H1 (cell line): ENCODE measurements around the gene NDUFB8. TPM values are rescaled to one million over a fixed set of nuclear protein-coding genes. Genes with fewer than 3 reads are reported as not detected.

Experiments
- CTCF ChIA-PET: fragments of 300-600 bp; sonication (Branson Sonifier 250); formaldehyde crosslinking; loops from one replicate; lab custom pipeline; 2021; ENCODE audit not compliant: partially characterized antibody; lab: Charles Lee
- POLR2A ChIA-PET: fragments of 300-600 bp; sonication (Branson Sonifier 250); formaldehyde crosslinking; loops from one replicate; lab custom pipeline; 2021; ENCODE audit warnings: inconsistent platforms; ENCODE audit not compliant: partially characterized antibody; lab: Charles Lee
- DNase-seq, 2 experiments: peaks; one replicate each; pipeline versions ENCODE4 v3.0.0 to v3.0.0-alpha.2; 2010 to 2022; ENCODE audit warnings: low spot score in 2 of 2, low read depth in 1 of 2, mixed read lengths in 1 of 2
- FAIRE-seq: peaks from 2 replicates; lab custom pipeline; 2011; peaks lifted over from hg19 to GRCh38; lab: Jason Lieb, UNC
- H2AFZ ChIP-seq: 2 replicates; pipeline ENCODE4 v1.8.1; 2012; ENCODE audit warnings: low read length, inconsistent platforms
- H2AK5ac ChIP-seq: 2 replicates; pipeline ENCODE4 v1.6.1; 2013; ENCODE audit warnings: low read depth, low read length
- H2BK120ac ChIP-seq: replicated peaks from 2 replicates; pipeline ENCODE3; 2013; ENCODE audit warnings: low read depth, low read length, inconsistent platforms
- H2BK12ac ChIP-seq: 2 replicates; pipeline ENCODE4 v1.6.1; 2013; ENCODE audit warnings: low read depth, low read length
- H2BK15ac ChIP-seq: 2 replicates; pipeline ENCODE4 v1.6.1; 2013; ENCODE audit warnings: low read length
- H2BK20ac ChIP-seq: 2 replicates; pipeline ENCODE4 v1.6.1; 2013; ENCODE audit warnings: low read length
- H2BK5ac ChIP-seq: 2 replicates; pipeline ENCODE4 v1.6.1; 2013; ENCODE audit warnings: low read depth, low read length
- H3K14ac ChIP-seq: 2 replicates; pipeline ENCODE4 v1.6.1; 2013; ENCODE audit warnings: inconsistent platforms; ENCODE audit not compliant: insufficient read length
- H3K18ac ChIP-seq: 2 replicates; pipeline ENCODE4 v1.6.1; 2013; ENCODE audit warnings: low read length; ENCODE audit errors: extremely low read depth
- H3K23ac ChIP-seq: 2 replicates; pipeline ENCODE4 v1.6.1; 2013; ENCODE audit warnings: inconsistent platforms; ENCODE audit not compliant: insufficient read length
- H3K23me2 ChIP-seq: 2 replicates; pipeline ENCODE4 v1.6.1; 2013; ENCODE audit warnings: low read depth, low read length
- H3K27ac ChIP-seq: 2 replicates; pipeline ENCODE4 v1.6.1; 2011; ENCODE audit warnings: low read depth, low read length, inconsistent platforms
- H3K27me3 ChIP-seq, 4 experiments: replicated peaks in 1 of 4; 1 replicate in 1 of 4; 2 replicates in 3 of 4; pipeline versions ENCODE4 v1.6.1 to v1.8.1; 2011 to 2013; ENCODE audit warnings: low read length in 3 of 4, mild to moderate bottlenecking in 3 of 4, inconsistent platforms in 2 of 4, mixed read lengths in 2 of 4, moderate library complexity in 1 of 4; ENCODE audit not compliant: control insufficient read depth in 3 of 4, insufficient read depth in 3 of 4; ENCODE audit errors: extremely low read depth in 1 of 4
- H3K36me3 ChIP-seq, 4 experiments: 2 replicates each; pipeline versions ENCODE4 v1.6.1 to v1.8.1; 2011 to 2013; ENCODE audit warnings: mild to moderate bottlenecking in 4 of 4, low read length in 3 of 4, moderate library complexity in 2 of 4, control low read depth in 1 of 4, inconsistent platforms in 1 of 4; ENCODE audit not compliant: insufficient read depth in 4 of 4, control insufficient read depth in 2 of 4
- H3K4ac ChIP-seq: replicated peaks from 2 replicates; pipeline ENCODE3; 2013; ENCODE audit warnings: low read length, low read depth, mixed read lengths, inconsistent platforms; ENCODE audit not compliant: insufficient read length
- H3K4me1 ChIP-seq, 4 experiments: replicated peaks in 1 of 4; 1 replicate in 1 of 4; 2 replicates in 3 of 4; pipeline versions ENCODE4 v1.6.1 to v1.8.1; 2011 to 2013; ENCODE audit warnings: low read length in 3 of 4, inconsistent platforms in 2 of 4, mixed read lengths in 1 of 4; ENCODE audit not compliant: insufficient read depth in 4 of 4, control insufficient read depth in 3 of 4
- H3K4me2 ChIP-seq, 2 experiments: 2 replicates each; pipeline versions ENCODE4 v1.6.1 to v1.8.1; 2011 to 2013; ENCODE audit warnings: low read depth in 2 of 2, low read length in 2 of 2, control low read depth in 1 of 2, inconsistent platforms in 1 of 2, mild to moderate bottlenecking in 1 of 2; ENCODE audit not compliant: insufficient read depth in 1 of 2
- H3K4me3 ChIP-seq, 4 experiments: fragments of 200-600, 300-600 bp in 1 of 4; sonication (generic), shearing (Covaris generic), sonication (Bioruptor Twin) in 1 of 4; 2 replicates each; pipeline versions ENCODE4 v1.5.1 to v1.8.1; 2011 to 2016; ENCODE audit warnings: low read length in 4 of 4, low read depth in 3 of 4, control low read depth in 2 of 4, inconsistent platforms in 2 of 4, mild to moderate bottlenecking in 2 of 4, mixed read lengths in 1 of 4, moderate library complexity in 1 of 4; ENCODE audit not compliant: insufficient read depth in 2 of 4; ENCODE audit errors: extremely low read depth in 1 of 4
- H3K56ac ChIP-seq: replicated peaks from 2 replicates; pipeline ENCODE3; 2013; ENCODE audit warnings: low read depth, mild to moderate bottlenecking, mixed read lengths, low read length, inconsistent platforms; ENCODE audit not compliant: insufficient read length
- H3K79me1 ChIP-seq: 2 replicates; pipeline ENCODE4 v1.6.1; 2013; ENCODE audit warnings: low read depth, low read length, control low read depth
- H3K79me2 ChIP-seq, 2 experiments: 2 replicates each; pipeline versions ENCODE4 v1.6.1 to v1.8.1; 2012 to 2013; ENCODE audit warnings: low read length in 2 of 2, mild to moderate bottlenecking in 2 of 2, inconsistent platforms in 1 of 2; ENCODE audit not compliant: insufficient read depth in 2 of 2, control insufficient read depth in 1 of 2
- H3K9ac ChIP-seq, 4 experiments: replicated peaks in 1 of 4; 1 replicate in 1 of 4; 2 replicates in 3 of 4; pipeline versions ENCODE4 v1.6.1 to v1.8.1; 2011 to 2013; ENCODE audit warnings: low read depth in 3 of 4, low read length in 3 of 4, control low read depth in 2 of 4, mild to moderate bottlenecking in 2 of 4, moderate library complexity in 2 of 4, inconsistent platforms in 1 of 4; ENCODE audit errors: extremely low read depth in 1 of 4
- H3K9me3 ChIP-seq, 2 experiments: 2 replicates each; pipeline versions ENCODE4 v1.6.1 to v1.8.1; 2012 to 2013; ENCODE audit warnings: mild to moderate bottlenecking in 2 of 2, moderate library complexity in 2 of 2, control low read depth in 1 of 2, inconsistent platforms in 1 of 2, low read depth in 1 of 2, low read length in 1 of 2, mixed read lengths in 1 of 2; ENCODE audit not compliant: insufficient read depth in 2 of 2
- H4K20me1 ChIP-seq, 2 experiments: replicated peaks in 1 of 2; 2 replicates each; pipeline versions ENCODE3 to v1.8.1; 2011 to 2013; ENCODE audit warnings: inconsistent platforms in 2 of 2, low read length in 2 of 2, mild to moderate bottlenecking in 1 of 2; ENCODE audit not compliant: insufficient read depth in 2 of 2, control insufficient read depth in 1 of 2
- H4K5ac ChIP-seq: 2 replicates; pipeline ENCODE4 v1.6.1; 2013; ENCODE audit warnings: low read length, low read depth, mixed read lengths, inconsistent platforms; ENCODE audit not compliant: insufficient read length
- H4K8ac ChIP-seq: 2 replicates; pipeline ENCODE4 v1.8.0; 2013; ENCODE audit warnings: mild to moderate bottlenecking, moderate library complexity, low read length, inconsistent platforms; ENCODE audit not compliant: insufficient read depth; ENCODE audit errors: extremely low read depth
- H4K91ac ChIP-seq: replicated peaks from 2 replicates; pipeline ENCODE3; 2013; ENCODE audit warnings: low read length, mixed read lengths, inconsistent platforms; ENCODE audit not compliant: insufficient read length
- EP300 ChIP-seq, 2 experiments: IDR thresholded peaks; 1 replicate in 1 of 2; 2 replicates in 1 of 2; pipeline ENCODE4 v1.6.1; 2011 to 2012; ENCODE audit warnings: low read depth in 2 of 2, low read length in 2 of 2, mild to moderate bottlenecking in 2 of 2, borderline replicate concordance in 1 of 2, inconsistent platforms in 1 of 2, moderate library complexity in 1 of 2
- GABPA ChIP-seq: IDR thresholded peaks from 2 replicates; pipeline ENCODE4 v1.6.1; 2011; ENCODE audit warnings: mild to moderate bottlenecking, low read length, moderate library complexity, borderline replicate concordance; ENCODE audit not compliant: insufficient read depth
- GTF2F1 ChIP-seq: IDR thresholded peaks from 2 replicates; pipeline ENCODE4 v1.6.1; 2012; ENCODE audit warnings: low read depth, low read length, improper control_type of control experiment, borderline replicate concordance
- HDAC6 ChIP-seq: IDR thresholded peaks from one replicate; pipeline ENCODE4 v1.7.1; 2012; ENCODE audit warnings: low read depth, mild to moderate bottlenecking, inconsistent platforms, low read length, moderate library complexity
- POU5F1 ChIP-seq: IDR thresholded peaks from 2 replicates; pipeline ENCODE4 v1.6.1; 2011; ENCODE audit warnings: low read depth, mild to moderate bottlenecking, low read length, moderate library complexity
- RFX5 ChIP-seq: IDR thresholded peaks from 2 replicates; pipeline ENCODE4 v1.6.1; 2011; ENCODE audit warnings: low read depth, low read length, improper control_type of control experiment, borderline replicate concordance
- RNF2 ChIP-seq: fragments of 200-900, 300-1000 bp; sonication (generic); IDR thresholded peaks from 2 replicates; pipeline ENCODE4 v1.7.1; 2016; ENCODE audit warnings: borderline replicate concordance, low read depth, mild to moderate bottlenecking, antibody characterized with exemption, low read length; ENCODE audit not compliant: poor library complexity, severe bottlenecking; ENCODE audit errors: missing control alignments
- SIN3A ChIP-seq, 2 experiments: IDR thresholded peaks in 1 of 2; conservative IDR thresholded peaks in 1 of 2; 2 replicates each; pipeline ENCODE4 v1.6.1; 2011 to 2012; ENCODE audit warnings: low read length in 2 of 2, improper control_type of control experiment in 1 of 2, low read depth in 1 of 2, mild to moderate bottlenecking in 1 of 2
- WGBS, 2 experiments: shearing (Covaris generic) in 1 of 2; methylation state at CpG; one replicate each; pipeline versions ENCODE4 v1.1.6 to v1.1.7; 2013 to 2015; ENCODE audit warnings: low lambda C conversion rate in 2 of 2, mixed read lengths in 2 of 2, inconsistent platforms in 1 of 2, low coverage in 1 of 2, missing lambda C conversion rate in 1 of 2; ENCODE audit not compliant: insufficient replicate concordance in 2 of 2, insufficient coverage in 1 of 2, insufficient read length in 1 of 2; ENCODE audit errors: extremely low coverage in 1 of 2, missing lambda C conversion rate in 1 of 2; 5-methylcytosine and 5-hydroxymethylcytosine counted together
- polyA plus RNA-seq, 7 experiments: library from polyadenylated mRNA; depleted of rRNA in 3 of 7; stranded (reverse) in 5 of 7; unstranded in 2 of 7; fragments of >200 nt in 5 of 7; fragments of 200-250 nt in 2 of 7; gene quantifications; 1 replicate in 5 of 7; 2 replicates in 1 of 7; 4 replicates in 1 of 7; pipeline versions ENCODE4 v1.2.1 to v1.2.3, GENCODE V29; 2011 to 2013; ENCODE audit warnings: missing spikeins in 2 of 7, mixed read lengths in 2 of 7
- total RNA-seq: library from RNA; stranded (reverse); fragmentation: NEBNext Ultra II Directional; extraction: Animal tissue kit (Norgen Biotek cat#: 25700); gene quantifications from 2 replicates; pipeline ENCODE4 v1.2.1, GENCODE V29; 2021
- TF ChIP-seq, protein P1 (sequence below): IDR thresholded peaks from 2 replicates; pipeline ENCODE4 v1.6.1; 2012; ENCODE audit warnings: low read length, inconsistent platforms
- TF ChIP-seq, protein P2 (sequence below): IDR thresholded peaks from 2 replicates; pipeline ENCODE4 v1.6.1; 2012; ENCODE audit warnings: inconsistent platforms

NDUFB8 gene
- total and polyA plus RNA-seq, 2 of the 8 experiments (the other 6 are each of a cell fraction or from before 2014, with no cell fraction given), result 175 to 455 TPM

DNA sequence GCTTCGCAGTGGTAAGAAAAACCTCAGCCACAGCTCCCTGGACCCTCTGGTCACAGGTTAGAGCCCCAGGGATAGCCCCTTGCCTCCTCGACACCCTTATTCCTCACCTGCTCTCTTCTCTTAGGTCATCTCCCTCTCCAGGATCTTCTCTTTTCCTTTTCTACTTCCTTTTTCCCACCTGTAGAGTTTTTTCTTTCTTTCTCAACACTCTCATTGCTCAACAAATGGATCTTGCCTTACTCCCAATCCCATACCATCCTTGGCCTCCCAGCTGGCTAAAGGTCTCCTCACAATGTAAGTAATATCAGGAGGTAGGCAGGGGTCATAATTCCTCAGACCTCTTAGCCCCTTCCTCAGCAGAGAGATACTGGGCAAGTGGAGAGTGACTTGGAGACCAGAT, 49.7 kb downstream of the NDUFB8 start:
- Histone ChIP-seq H3K79me1 (no peaks in the 10 kb centered on the region), H3K9me3 (no peaks in the 10 kb centered on the region), H2BK5ac (no peak overlapping the region), H4K91ac (no peak overlapping the region), H3K79me2 (no peaks in the 10 kb centered on the region), H2BK12ac (no peak overlapping the region), H2AFZ (no peak overlapping the region), H3K9ac (no peak overlapping the region), H3K4me2 (no peak overlapping the region), H3K36me3 (no peaks in the 10 kb centered on the region; a peak in 1 of 8 replicates), H2BK20ac (no peak overlapping the region), H3K23ac (no peak overlapping the region), H3K4ac (no peak overlapping the region), H2BK15ac (no peak overlapping the region), H3K4me3 (no peak overlapping the region), H3K14ac (no peak overlapping the region), H3K4me1 (peaks cover 2 to 14% (median 10%) of the 10 kb centered on the region in 4 experiments), H3K27ac (no peak overlapping the region), H4K5ac (no peak overlapping the region), H3K56ac (no peak overlapping the region), H2AK5ac (no peak overlapping the region), H3K27me3 (peaks cover 54 to 70% (median 60%) of the 10 kb centered on the region in 4 experiments), H4K20me1 (peaks cover 6 to 9% of the 10 kb centered on the region in 2 experiments), H3K18ac (no peak overlapping the region), H4K8ac (no peak overlapping the region), H3K23me2 (peaks cover 9% of the 10 kb centered on the region), H2BK120ac (no peak overlapping the region)
- ChIA-PET POLR2A (interaction anchor here (1.0 to 1.7 kb wide), 2 partner anchors 39 to 56 kb away, joined by 3 to 5 read pairs; partner anchors contain the start of gene HIF1AN), CTCF (interaction anchor here (1.0 to 10.7 kb wide), 7 partner anchors 17 to 139 kb away, joined by 3 to 163 read pairs (median 4); partner anchors contain the start of gene SEC31B)
- DNase-seq (no peak), FAIRE-seq (no peak)
- 74% methylated on average over 2 of the region's 2 CpGs; no CpG with 5 or more reads in 1 of the 2 experiments for WGBS, 2 experiments
- TF ChIP-seq EP300 (IDR thresholded peaks at IDR 0.05; ENCODE audit: borderline replicate concordance in 1 of 2, low read depth in 2 of 2, low read length in 2 of 2) (no peak), POU5F1 (no peak), HDAC6 (no peak), RNF2 (no peak), SIN3A (conservative IDR thresholded peaks at IDR 0.05 in 1 of 2, IDR thresholded peaks at IDR 0.05 in 1 of 2; ENCODE audit: low read depth in 1 of 2, low read length in 2 of 2) (no peak), GTF2F1 (no peak), GABPA (no peak), RFX5 (no peak)
- TF ChIP-seq, protein P1, sequence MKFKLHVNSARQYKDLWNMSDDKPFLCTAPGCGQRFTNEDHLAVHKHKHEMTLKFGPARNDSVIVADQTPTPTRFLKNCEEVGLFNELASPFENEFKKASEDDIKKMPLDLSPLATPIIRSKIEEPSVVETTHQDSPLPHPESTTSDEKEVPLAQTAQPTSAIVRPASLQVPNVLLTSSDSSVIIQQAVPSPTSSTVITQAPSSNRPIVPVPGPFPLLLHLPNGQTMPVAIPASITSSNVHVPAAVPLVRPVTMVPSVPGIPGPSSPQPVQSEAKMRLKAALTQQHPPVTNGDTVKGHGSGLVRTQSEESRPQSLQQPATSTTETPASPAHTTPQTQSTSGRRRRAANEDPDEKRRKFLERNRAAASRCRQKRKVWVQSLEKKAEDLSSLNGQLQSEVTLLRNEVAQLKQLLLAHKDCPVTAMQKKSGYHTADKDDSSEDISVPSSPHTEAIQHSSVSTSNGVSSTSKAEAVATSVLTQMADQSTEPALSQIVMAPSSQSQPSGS, result no peak
- TF ChIP-seq, protein P2, sequence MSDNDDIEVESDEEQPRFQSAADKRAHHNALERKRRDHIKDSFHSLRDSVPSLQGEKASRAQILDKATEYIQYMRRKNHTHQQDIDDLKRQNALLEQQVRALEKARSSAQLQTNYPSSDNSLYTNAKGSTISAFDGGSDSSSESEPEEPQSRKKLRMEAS, result no peak
